Stimulated activated CD4-positive, alpha-beta T cell treated with anti-CD3 and anti-CD28 coated beads, Interleukin-2, amount 100 ng/mL, for 4 hours (primary cell): ENCODE measurements around the gene CEP128.

Experiments used
- DNase-seq: peaks from one replicate; pipeline ENCODE4 v3.0.0-alpha.2; 2020; ENCODE audit warnings: low read depth

CEP128 gene

GRCh38 chr14:80475074-80475473 is 466.5 kb downstream of the CEP128 start:
- DNase-seq, result no peak

- no peak for DNase-seq
Observed at GRCh38 chr14:80468331-80469122, 473.0 kb downstream of the CEP128 start.

GRCh38 chr14:80465546-80466220 is 475.9 kb downstream of the CEP128 start:
- DNase-seq, result no peak

- DNase-seq, result no peak
Observed at GRCh38 chr14:80464531-80465149, 476.9 kb downstream of the CEP128 start.

GRCh38 chr14:80456209-80456608 is 485.3 kb downstream of the CEP128 start:
- DNase-seq, result no peak

- DNase-seq, result no peak
Observed at GRCh38 chr14:80455031-80455430, 486.5 kb downstream of the CEP128 start.

GRCh38 chr14:80448267-80448666 is 493.3 kb downstream of the CEP128 start:
- DNase-seq, result no peak

- DNase-seq, result no peak
Observed at GRCh38 chr14:80447392-80447791, 494.1 kb downstream of the CEP128 start.
